HepG2 (cell line): ENCODE results near the gene CNPY4. TPM values are rescaled to one million over a fixed set of nuclear protein-coding genes. Genes with fewer than 3 reads are reported as not detected.
A peak's percentile ranks its signal among the peaks of the same experiment; 100 is the strongest.

Experiments used
- AGO1 ChIP-seq: fragments of 200-400 bp; formaldehyde crosslinking; IDR thresholded peaks from 2 replicates; pipeline ENCODE4 v1.6.1; 2017; ENCODE audit warnings: mild to moderate bottlenecking, low read depth, low read length, moderate library complexity; ENCODE audit not compliant: poor library complexity, severe bottlenecking
- AKAP8 ChIP-seq: sonication (generic); formaldehyde crosslinking; IDR thresholded peaks from 2 replicates; pipeline ENCODE4 v1.5.1; 2020; ENCODE audit warnings: mild to moderate bottlenecking, missing genetic modification reagents
- CC2D1A ChIP-seq: sonication (generic); formaldehyde crosslinking; IDR thresholded peaks from 2 replicates; pipeline ENCODE4 v1.8.1; 2023; ENCODE audit warnings: mild to moderate bottlenecking, missing genetic modification reagents
- ERF ChIP-seq: IDR thresholded peaks from 2 replicates; pipeline ENCODE4 v1.6.1; 2018; ENCODE audit warnings: missing biosample characterization, missing genetic modification reagents
- HOXD1 ChIP-seq: sonication (generic); formaldehyde crosslinking; IDR thresholded peaks from 2 replicates; pipeline ENCODE4 v1.5.0; 2020; ENCODE audit warnings: missing genetic modification reagents
- KDM2A ChIP-seq: sonication (generic); formaldehyde crosslinking; IDR thresholded peaks from 2 replicates; pipeline ENCODE4 v1.4.0; 2020; ENCODE audit warnings: low read depth, missing genetic modification reagents, borderline replicate concordance
- MAFG ChIP-seq: sonication (generic); formaldehyde crosslinking; IDR thresholded peaks from 2 replicates; pipeline ENCODE4 v1.5.1; 2020; ENCODE audit warnings: mild to moderate bottlenecking, missing genetic modification reagents
- MAFK ChIP-seq, 2 experiments: IDR thresholded peaks in 1 of 2; conservative IDR thresholded peaks in 1 of 2; 2 replicates each; pipeline ENCODE4 v1.6.1; 2011; ENCODE audit warnings: improper control_type of control experiment in 2 of 2, low read length in 2 of 2
- NFYC ChIP-seq: IDR thresholded peaks from 2 replicates; pipeline ENCODE4 v1.6.1; 2016; ENCODE audit warnings: missing genetic modification reagents, missing compliant biosample characterization
- NRL ChIP-seq: sonication (generic); formaldehyde crosslinking; IDR thresholded peaks from 2 replicates; pipeline ENCODE4 v1.5.0; 2020; ENCODE audit warnings: missing genetic modification reagents, mild to moderate bottlenecking, moderate library complexity, borderline replicate concordance
- RAD51 ChIP-seq: fragments of 450-650 bp; IDR thresholded peaks from 2 replicates; pipeline ENCODE4 v1.6.1; 2016; ENCODE audit warnings: borderline replicate concordance
- REXO4 ChIP-seq: sonication (generic); formaldehyde crosslinking; IDR thresholded peaks from 2 replicates; pipeline ENCODE4 v1.8.0; 2022; ENCODE audit warnings: missing genetic modification reagents, mild to moderate bottlenecking, borderline replicate concordance
- SALL1 ChIP-seq: sonication (generic); formaldehyde crosslinking; IDR thresholded peaks from 2 replicates; pipeline ENCODE4 v1.8.0; 2022; ENCODE audit warnings: mild to moderate bottlenecking, missing genetic modification reagents
- STAG1 ChIP-seq: sonication (generic); formaldehyde crosslinking; IDR thresholded peaks from 2 replicates; pipeline ENCODE4 v1.4.0; 2020; ENCODE audit warnings: missing genetic modification reagents
- ZC3H13 ChIP-seq: sonication (generic); formaldehyde crosslinking; IDR thresholded peaks from 2 replicates; pipeline ENCODE4 v1.8.1; 2023; ENCODE audit warnings: mild to moderate bottlenecking, missing genetic modification reagents, moderate library complexity
- ZNF160 ChIP-seq: sonication (generic); formaldehyde crosslinking; IDR thresholded peaks from 2 replicates; pipeline ENCODE4 v1.8.0; 2022; ENCODE audit warnings: mild to moderate bottlenecking, inconsistent platforms, missing genetic modification reagents
- ZNF251 ChIP-seq: sonication (generic); formaldehyde crosslinking; IDR thresholded peaks from 2 replicates; pipeline ENCODE4 v1.9.0; 2021; ENCODE audit warnings: mild to moderate bottlenecking, missing genetic modification reagents
- ZNF253 ChIP-seq: sonication (generic); formaldehyde crosslinking; IDR thresholded peaks from 2 replicates; pipeline ENCODE4 v1.8.0; 2022; ENCODE audit warnings: mild to moderate bottlenecking, missing genetic modification reagents, borderline replicate concordance
- ZNF724P ChIP-seq: sonication (generic); formaldehyde crosslinking; IDR thresholded peaks from 2 replicates; pipeline ENCODE4 v1.8.0; 2022; ENCODE audit warnings: missing genetic modification reagents, borderline replicate concordance
- ZNF737 ChIP-seq: sonication (generic); formaldehyde crosslinking; IDR thresholded peaks from 2 replicates; pipeline ENCODE4 v1.5.0; 2020; ENCODE audit warnings: missing genetic modification reagents, mild to moderate bottlenecking, borderline replicate concordance
- ZNF792 ChIP-seq: IDR thresholded peaks from 2 replicates; pipeline ENCODE4 v1.6.1; 2016
- polyA plus RNA-seq, 8 experiments: library from polyadenylated mRNA; depleted of rRNA in 3 of 8; stranded (reverse) in 7 of 8; unstranded in 1 of 8; fragments of >200 nt; fragmentation: Illumina TruSeq in 4 of 8; extraction: Trizol in 4 of 8; gene quantifications; 2 replicates each; pipeline versions ENCODE4 v1.2.1 to v1.2.3, GENCODE V29; 2011 to 2016; ENCODE audit warnings: low read depth in 4 of 8, missing spikeins in 1 of 8, mixed read lengths in 1 of 8; ENCODE audit not compliant: insufficient read depth in 1 of 8
- total RNA-seq, 5 experiments: library from RNA; depleted of rRNA; stranded (reverse); fragments of >200 nt; fragmentation: Illumina TruSeq; extraction: Trizol; gene quantifications; 2 replicates each; pipeline ENCODE4 v1.2.3, GENCODE V29; 2016; ENCODE audit warnings: low read depth in 1 of 5
- TF ChIP-seq, protein P1 (sequence below), 2 experiments: sonication (generic) in 1 of 2; formaldehyde crosslinking in 1 of 2; IDR thresholded peaks; 2 replicates each; pipeline versions ENCODE4 v1.4.0 to v1.6.1; 2018 to 2020; ENCODE audit warnings: missing genetic modification reagents in 2 of 2, borderline replicate concordance in 1 of 2, low read depth in 1 of 2, mild to moderate bottlenecking in 1 of 2, missing biosample characterization in 1 of 2
- TF ChIP-seq, protein P2 (sequence below): sonication (generic); formaldehyde crosslinking; IDR thresholded peaks from 2 replicates; pipeline ENCODE4 v1.8.1; 2023; ENCODE audit warnings: mild to moderate bottlenecking, missing genetic modification reagents
- TF ChIP-seq, protein P3 (sequence below): sonication (generic); formaldehyde crosslinking; IDR thresholded peaks from 2 replicates; pipeline ENCODE4 v1.5.0; 2020; ENCODE audit warnings: missing genetic modification reagents
- TF ChIP-seq, protein P4 (sequence below): IDR thresholded peaks from 2 replicates; pipeline ENCODE4 v1.6.1; 2016; ENCODE audit warnings: mild to moderate bottlenecking

CNPY4 gene
- total and polyA plus RNA-seq, 2 of the 13 experiments (the other 11 are each of a cell fraction or from before 2014, with no cell fraction given), result 6.2 to 12.7 TPM

DNA sequence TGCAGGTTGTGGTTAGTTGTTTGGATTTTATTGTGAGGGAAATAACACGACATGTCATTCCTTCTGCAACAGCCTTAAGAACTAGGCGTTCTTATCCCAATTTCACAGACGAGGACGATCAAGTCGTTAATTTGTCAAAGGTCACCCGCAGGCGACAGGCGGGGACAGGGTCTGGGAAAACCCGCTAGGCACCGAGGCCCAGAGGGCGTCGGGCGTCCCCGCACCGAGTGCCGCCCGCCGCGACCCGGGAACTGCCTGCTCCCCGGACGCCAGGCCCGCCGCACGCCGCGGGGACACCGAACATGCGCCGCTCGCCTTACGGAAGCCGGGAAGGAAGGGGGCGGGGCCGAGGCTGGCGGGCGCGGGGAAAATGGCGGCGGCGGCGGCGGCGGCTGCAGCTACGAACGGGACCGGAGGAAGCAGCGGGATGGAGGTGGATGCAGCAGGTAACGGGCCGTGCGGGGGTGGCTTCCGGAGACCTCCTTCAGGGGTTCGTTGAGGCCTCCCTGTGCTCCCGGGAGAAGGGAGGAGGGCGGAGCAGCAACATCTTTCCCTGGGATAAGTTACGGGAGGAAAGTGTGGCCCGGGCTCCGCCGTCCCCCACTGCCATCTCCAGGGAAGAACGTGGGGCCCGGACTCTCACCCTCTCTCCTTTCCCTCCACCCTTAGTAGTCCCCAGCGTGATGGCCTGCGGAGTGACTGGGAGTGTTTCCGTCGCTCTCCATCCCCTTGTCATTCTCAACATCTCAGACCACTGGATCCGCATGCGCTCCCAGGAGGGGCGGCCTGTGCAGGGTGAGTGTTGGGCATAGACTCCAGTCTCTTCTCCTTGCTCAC lies 30.6 kb upstream of the CNPY4 start, which contains the start of gene COPS6 (continued):
- TF ChIP-seq, protein P1, sequence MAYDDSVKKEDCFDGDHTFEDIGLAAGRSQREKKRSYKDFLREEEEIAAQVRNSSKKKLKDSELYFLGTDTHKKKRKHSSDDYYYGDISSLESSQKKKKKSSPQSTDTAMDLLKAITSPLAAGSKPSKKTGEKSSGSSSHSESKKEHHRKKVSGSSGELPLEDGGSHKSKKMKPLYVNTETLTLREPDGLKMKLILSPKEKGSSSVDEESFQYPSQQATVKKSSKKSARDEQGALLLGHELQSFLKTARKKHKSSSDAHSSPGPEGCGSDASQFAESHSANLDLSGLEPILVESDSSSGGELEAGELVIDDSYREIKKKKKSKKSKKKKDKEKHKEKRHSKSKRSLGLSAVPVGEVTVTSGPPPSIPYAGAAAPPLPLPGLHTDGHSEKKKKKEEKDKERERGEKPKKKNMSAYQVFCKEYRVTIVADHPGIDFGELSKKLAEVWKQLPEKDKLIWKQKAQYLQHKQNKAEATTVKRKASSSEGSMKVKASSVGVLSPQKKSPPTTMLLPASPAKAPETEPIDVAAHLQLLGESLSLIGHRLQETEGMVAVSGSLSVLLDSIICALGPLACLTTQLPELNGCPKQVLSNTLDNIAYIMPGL (CRISPR knock-in tag; IDR thresholded peaks at IDR 0.05; ENCODE audit: borderline replicate concordance in 1 of 2, low read depth in 1 of 2), result peak; percentile 90 to 92; a peak in 3 of 4 replicates
- TF ChIP-seq SALL1 (CRISPR knock-in tag) (peak; percentile 93), NFYC (CRISPR knock-in tag) (peak; percentile 52), MAFG (no peak), CC2D1A (CRISPR knock-in tag) (no peak), NRL (CRISPR knock-in tag) (peak; percentile 98), AKAP8 (CRISPR knock-in tag) (peak; percentile 62), ZC3H13 (peak; percentile 83; the same call in 1 of the 2 replicates), ZNF792 (CRISPR knock-in tag) (peak; percentile 87; the same call in 1 of the 2 replicates), ZNF251 (CRISPR knock-in tag) (peak; percentile 67; the same call in 1 of the 2 replicates), ZNF737 (CRISPR knock-in tag) (no peak), ZNF253 (CRISPR knock-in tag) (peak; percentile 69), HOXD1 (CRISPR knock-in tag) (peak; percentile 86), ERF (CRISPR knock-in tag) (peak; percentile 98), REXO4 (CRISPR knock-in tag) (peak; percentile 95), AGO1 (peak; percentile 42), MAFK (conservative IDR thresholded peaks at IDR 0.05 in 1 of 2, IDR thresholded peaks at IDR 0.05 in 1 of 2; ENCODE audit: low read length in 2 of 2) (no peak), RAD51 (no peak), KDM2A (peak; percentile 93), ZNF724P (CRISPR knock-in tag) (peak; percentile 96; the same call in 1 of the 2 replicates), ZNF160 (CRISPR knock-in tag) (peak; percentile 75; the same call in 1 of the 2 replicates), STAG1 (CRISPR knock-in tag) (no peak)
- TF ChIP-seq, protein P2, sequence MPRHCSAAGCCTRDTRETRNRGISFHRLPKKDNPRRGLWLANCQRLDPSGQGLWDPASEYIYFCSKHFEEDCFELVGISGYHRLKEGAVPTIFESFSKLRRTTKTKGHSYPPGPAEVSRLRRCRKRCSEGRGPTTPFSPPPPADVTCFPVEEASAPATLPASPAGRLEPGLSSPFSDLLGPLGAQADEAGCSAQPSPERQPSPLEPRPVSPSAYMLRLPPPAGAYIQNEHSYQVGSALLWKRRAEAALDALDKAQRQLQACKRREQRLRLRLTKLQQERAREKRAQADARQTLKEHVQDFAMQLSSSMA (CRISPR knock-in tag), result peak; percentile 88; the same call in 1 of the 2 replicates
- TF ChIP-seq, protein P3, sequence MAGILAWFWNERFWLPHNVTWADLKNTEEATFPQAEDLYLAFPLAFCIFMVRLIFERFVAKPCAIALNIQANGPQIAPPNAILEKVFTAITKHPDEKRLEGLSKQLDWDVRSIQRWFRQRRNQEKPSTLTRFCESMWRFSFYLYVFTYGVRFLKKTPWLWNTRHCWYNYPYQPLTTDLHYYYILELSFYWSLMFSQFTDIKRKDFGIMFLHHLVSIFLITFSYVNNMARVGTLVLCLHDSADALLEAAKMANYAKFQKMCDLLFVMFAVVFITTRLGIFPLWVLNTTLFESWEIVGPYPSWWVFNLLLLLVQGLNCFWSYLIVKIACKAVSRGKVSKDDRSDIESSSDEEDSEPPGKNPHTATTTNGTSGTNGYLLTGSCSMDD (CRISPR knock-in tag), result 0 out of 2 replicates have a peak, but pooled peaks have one; percentile 67
- TF ChIP-seq, protein P4, sequence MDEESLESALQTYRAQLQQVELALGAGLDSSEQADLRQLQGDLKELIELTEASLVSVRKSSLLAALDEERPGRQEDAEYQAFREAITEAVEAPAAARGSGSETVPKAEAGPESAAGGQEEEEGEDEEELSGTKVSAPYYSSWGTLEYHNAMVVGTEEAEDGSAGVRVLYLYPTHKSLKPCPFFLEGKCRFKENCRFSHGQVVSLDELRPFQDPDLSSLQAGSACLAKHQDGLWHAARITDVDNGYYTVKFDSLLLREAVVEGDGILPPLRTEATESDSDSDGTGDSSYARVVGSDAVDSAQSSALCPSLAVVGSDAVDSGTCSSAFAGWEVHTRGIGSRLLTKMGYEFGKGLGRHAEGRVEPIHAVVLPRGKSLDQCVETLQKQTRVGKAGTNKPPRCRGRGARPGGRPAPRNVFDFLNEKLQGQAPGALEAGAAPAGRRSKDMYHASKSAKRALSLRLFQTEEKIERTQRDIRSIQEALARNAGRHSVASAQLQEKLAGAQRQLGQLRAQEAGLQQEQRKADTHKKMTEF (CRISPR knock-in tag), result peak; percentile 95
